ENCODE data around the gene SLC8A2.

The SLC8A2 gene

GRCh38 chr19:47514869-47515588, 43.3 kb upstream of the SLC8A2 start, which contains the start of gene NAPA:
TSS of gene NAPA (minus strand) at chr19:47515063. CDS start at chr19:47514940, 123 bp downstream.
- Histone ChIP-seq H3K4me1 (peaks cover 19% of the 10 kb centered on the region), H2AFZ (peak within 1 kb of the TSS; percentile 92), H3K4me2 (ENCODE audit: low read length) (peak within 1 kb of the TSS; percentile 96), H3K9me3 (ENCODE audit: control insufficient read depth, low read length) (no peaks in the 10 kb centered on the region), H3K79me2 (peaks cover 44% of the 10 kb centered on the region), H3K9ac (peak within 1 kb of the TSS; percentile 75), H3K27ac (peak within 1 kb of the TSS; percentile 83), H3K27me3 (ENCODE audit: control insufficient read depth, insufficient read depth, low read length) (no peaks in the 10 kb centered on the region), H3K36me3 (ENCODE audit: control insufficient read depth, insufficient read depth, low read length) (no peaks in the 10 kb centered on the region), H3K4me3 (ENCODE audit: low read depth, low read length) (peak within 1 kb of the TSS; percentile 95)
- TF ChIP-seq CTCF (IDR thresholded peaks at IDR 0.05) = no peak

GRCh38 chr19:47514151-47514868, 42.6 kb upstream of the SLC8A2 start:
- H2AFZ ChIP-seq = peak overlapping the region; percentile 70
- H3K79me2 ChIP-seq = peaks cover 50% of the 10 kb centered on the region
- H3K4me2 ChIP-seq (ENCODE audit: low read length) = peak overlapping the region; percentile 96
- no peaks in the 10 kb centered on the region for H3K27me3 ChIP-seq (ENCODE audit: control insufficient read depth, insufficient read depth, low read length)
- no peaks in the 10 kb centered on the region for H3K9me3 ChIP-seq (ENCODE audit: control insufficient read depth, low read length)
- TF ChIP-seq CTCF (IDR thresholded peaks at IDR 0.05) = no peak
- peak overlapping the region; percentile 83 for H3K27ac ChIP-seq
- no peaks in the 10 kb centered on the region for H3K36me3 ChIP-seq (ENCODE audit: control insufficient read depth, insufficient read depth, low read length)
- H3K9ac ChIP-seq = peak overlapping the region; percentile 75
- H3K4me3 ChIP-seq (ENCODE audit: low read depth, low read length) = peak overlapping the region; percentile 95
- peaks cover 19% of the 10 kb centered on the region for H3K4me1 ChIP-seq

GRCh38 chr19:47512948-47513319, 41.2 kb upstream of the SLC8A2 start:
- Histone ChIP-seq H3K79me2 (peaks cover 61% of the 10 kb centered on the region), H3K9ac (no peak overlapping the region), H3K4me1 (peaks cover 19% of the 10 kb centered on the region), H3K4me3 (ENCODE audit: low read depth, low read length) (peak overlapping the region; percentile 95), H2AFZ (no peak overlapping the region), H3K36me3 (ENCODE audit: control insufficient read depth, insufficient read depth, low read length) (no peaks in the 10 kb centered on the region), H3K27ac (peak overlapping the region; percentile 16), H3K27me3 (ENCODE audit: control insufficient read depth, insufficient read depth, low read length) (no peaks in the 10 kb centered on the region), H3K9me3 (ENCODE audit: control insufficient read depth, low read length) (no peaks in the 10 kb centered on the region), H3K4me2 (ENCODE audit: low read length) (peak overlapping the region; percentile 96)
- TF ChIP-seq CTCF (IDR thresholded peaks at IDR 0.05) = no peak

- peak overlapping the region; percentile 16 for H3K27ac ChIP-seq
- H2AFZ ChIP-seq = no peak overlapping the region
- peaks cover 66% of the 10 kb centered on the region for H3K79me2 ChIP-seq
- peak overlapping the region; percentile 96 for H3K4me2 ChIP-seq (ENCODE audit: low read length)
- H3K9me3 ChIP-seq (ENCODE audit: control insufficient read depth, low read length) = no peaks in the 10 kb centered on the region
- peak overlapping the region; percentile 95 for H3K4me3 ChIP-seq (ENCODE audit: low read depth, low read length)
- no peaks in the 10 kb centered on the region for H3K27me3 ChIP-seq (ENCODE audit: control insufficient read depth, insufficient read depth, low read length)
- TF ChIP-seq CTCF (IDR thresholded peaks at IDR 0.05) = no peak
- no peaks in the 10 kb centered on the region for H3K36me3 ChIP-seq (ENCODE audit: control insufficient read depth, insufficient read depth, low read length)
- H3K4me1 ChIP-seq = peaks cover 23% of the 10 kb centered on the region
- H3K9ac ChIP-seq = no peak overlapping the region
Measured at GRCh38 chr19:47512183-47512947, 40.7 kb upstream of the SLC8A2 start.

Measured in parathyroid adenoma (tissue), 2 donors.